ENCODE measurements around the gene CAPN6.

The CAPN6 gene

GRCh38 chrX:111265486-111265885 is 4.8 kb downstream of the CAPN6 start:
- H3K36me3 ChIP-seq (ENCODE audit: control insufficient read depth, insufficient read depth, low read length): no peaks in the 10 kb centered on the region
- no peaks in the 10 kb centered on the region for H3K4me1 ChIP-seq (ENCODE audit: control insufficient read depth, insufficient read depth, low read length)
- no peak overlapping the region for H3K4me3 ChIP-seq (ENCODE audit: low read length)
- no peaks in the 10 kb centered on the region for H3K27me3 ChIP-seq (ENCODE audit: control insufficient read depth, insufficient read depth, low read length)
- no peaks in the 10 kb centered on the region for H3K9me3 ChIP-seq (ENCODE audit: control insufficient read depth, low read length)
- no peak overlapping the region for H3K9ac ChIP-seq (ENCODE audit: low read length)

- no peak overlapping the region for H3K9ac ChIP-seq (ENCODE audit: low read length)
- no peaks in the 10 kb centered on the region for H3K27me3 ChIP-seq (ENCODE audit: control insufficient read depth, insufficient read depth, low read length)
- no peaks in the 10 kb centered on the region for H3K4me1 ChIP-seq (ENCODE audit: control insufficient read depth, insufficient read depth, low read length)
- no peaks in the 10 kb centered on the region for H3K36me3 ChIP-seq (ENCODE audit: control insufficient read depth, insufficient read depth, low read length)
- no peaks in the 10 kb centered on the region for H3K9me3 ChIP-seq (ENCODE audit: control insufficient read depth, low read length)
- no peak overlapping the region for H3K4me3 ChIP-seq (ENCODE audit: low read length)
Observed at GRCh38 chrX:111264385-111264784, 5.9 kb downstream of the CAPN6 start.

DNA sequence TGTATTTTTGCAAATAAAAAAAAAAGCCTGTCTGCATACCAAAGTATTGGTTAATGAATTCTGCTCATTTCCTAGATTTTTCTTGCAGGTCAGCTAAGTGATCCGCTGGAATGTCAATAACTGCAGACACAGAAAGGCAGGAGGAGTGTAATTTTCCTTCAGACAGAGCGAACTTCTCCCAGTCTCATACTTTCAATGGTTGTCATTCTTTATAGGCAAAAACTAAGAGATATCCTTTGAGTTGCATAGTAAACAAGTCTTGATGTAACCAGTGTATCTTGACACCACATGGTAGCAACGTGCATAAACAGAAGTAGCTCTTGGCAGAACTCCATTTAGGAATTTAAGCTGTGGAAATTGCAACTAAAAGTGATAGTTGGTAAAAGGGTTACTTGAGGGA is 8.2 kb downstream of the CAPN6 start:
- Histone ChIP-seq H3K9ac (ENCODE audit: low read length) (no peak overlapping the region), H3K4me1 (ENCODE audit: control insufficient read depth, insufficient read depth, low read length) (no peaks in the 10 kb centered on the region), H3K9me3 (ENCODE audit: control insufficient read depth, low read length) (no peaks in the 10 kb centered on the region), H3K27me3 (ENCODE audit: control insufficient read depth, insufficient read depth, low read length) (no peaks in the 10 kb centered on the region), H3K4me3 (ENCODE audit: low read length) (no peak overlapping the region), H3K36me3 (ENCODE audit: control insufficient read depth, insufficient read depth, low read length) (no peaks in the 10 kb centered on the region)

DNA sequence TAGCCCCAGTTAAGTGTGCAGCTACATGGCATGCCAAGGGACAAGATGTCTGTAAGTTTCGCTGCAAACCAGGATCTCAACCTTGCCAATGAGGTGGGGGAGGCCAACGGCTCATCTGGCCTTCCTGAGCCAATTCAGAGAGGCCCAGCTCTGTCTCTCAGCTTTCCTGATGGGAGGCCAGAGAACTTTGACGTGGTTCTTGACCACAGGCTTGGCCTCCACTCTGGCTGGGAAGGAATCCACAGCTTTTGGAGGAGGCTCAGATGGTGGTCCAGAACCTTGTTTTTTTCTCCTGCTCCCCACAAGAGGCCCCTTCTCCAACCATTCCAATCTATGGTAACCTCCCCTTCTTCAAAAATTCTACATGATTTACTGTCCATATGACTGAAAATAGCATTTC is 9.8 kb downstream of the CAPN6 start:
- Histone ChIP-seq H3K27me3 (ENCODE audit: control insufficient read depth, insufficient read depth, low read length) (no peaks in the 10 kb centered on the region), H3K4me1 (ENCODE audit: control insufficient read depth, insufficient read depth, low read length) (no peaks in the 10 kb centered on the region), H3K36me3 (ENCODE audit: control insufficient read depth, insufficient read depth, low read length) (no peaks in the 10 kb centered on the region), H3K4me3 (ENCODE audit: low read length) (no peak overlapping the region), H3K9ac (ENCODE audit: low read length) (no peak overlapping the region), H3K9me3 (ENCODE audit: control insufficient read depth, low read length) (no peaks in the 10 kb centered on the region)

GRCh38 chrX:111259559-111259958 is 10.7 kb downstream of the CAPN6 start:
- Histone ChIP-seq H3K9ac (ENCODE audit: low read length) (no peak overlapping the region), H3K9me3 (ENCODE audit: control insufficient read depth, low read length) (no peaks in the 10 kb centered on the region), H3K27me3 (ENCODE audit: control insufficient read depth, insufficient read depth, low read length) (no peaks in the 10 kb centered on the region), H3K4me1 (ENCODE audit: control insufficient read depth, insufficient read depth, low read length) (no peaks in the 10 kb centered on the region), H3K4me3 (ENCODE audit: low read length) (no peak overlapping the region), H3K36me3 (ENCODE audit: control insufficient read depth, insufficient read depth, low read length) (no peaks in the 10 kb centered on the region)

- H3K36me3 ChIP-seq (ENCODE audit: control insufficient read depth, insufficient read depth, low read length): no peaks in the 10 kb centered on the region
- H3K9me3 ChIP-seq (ENCODE audit: control insufficient read depth, low read length): no peaks in the 10 kb centered on the region
- no peaks in the 10 kb centered on the region for H3K4me1 ChIP-seq (ENCODE audit: control insufficient read depth, insufficient read depth, low read length)
- no peaks in the 10 kb centered on the region for H3K27me3 ChIP-seq (ENCODE audit: control insufficient read depth, insufficient read depth, low read length)
- no peak overlapping the region for H3K9ac ChIP-seq (ENCODE audit: low read length)
- H3K4me3 ChIP-seq (ENCODE audit: low read length): no peak overlapping the region
Observed at GRCh38 chrX:111257733-111258132, 12.6 kb downstream of the CAPN6 start.

- Histone ChIP-seq H3K27me3 (ENCODE audit: control insufficient read depth, insufficient read depth, low read length) (no peaks in the 10 kb centered on the region), H3K36me3 (ENCODE audit: control insufficient read depth, insufficient read depth, low read length) (no peaks in the 10 kb centered on the region), H3K4me1 (ENCODE audit: control insufficient read depth, insufficient read depth, low read length) (no peaks in the 10 kb centered on the region), H3K4me3 (ENCODE audit: low read length) (no peak overlapping the region), H3K9me3 (ENCODE audit: control insufficient read depth, low read length) (no peaks in the 10 kb centered on the region), H3K9ac (ENCODE audit: low read length) (no peak overlapping the region)
Observed at GRCh38 chrX:111254896-111255693, 15.2 kb downstream of the CAPN6 start.

DNA sequence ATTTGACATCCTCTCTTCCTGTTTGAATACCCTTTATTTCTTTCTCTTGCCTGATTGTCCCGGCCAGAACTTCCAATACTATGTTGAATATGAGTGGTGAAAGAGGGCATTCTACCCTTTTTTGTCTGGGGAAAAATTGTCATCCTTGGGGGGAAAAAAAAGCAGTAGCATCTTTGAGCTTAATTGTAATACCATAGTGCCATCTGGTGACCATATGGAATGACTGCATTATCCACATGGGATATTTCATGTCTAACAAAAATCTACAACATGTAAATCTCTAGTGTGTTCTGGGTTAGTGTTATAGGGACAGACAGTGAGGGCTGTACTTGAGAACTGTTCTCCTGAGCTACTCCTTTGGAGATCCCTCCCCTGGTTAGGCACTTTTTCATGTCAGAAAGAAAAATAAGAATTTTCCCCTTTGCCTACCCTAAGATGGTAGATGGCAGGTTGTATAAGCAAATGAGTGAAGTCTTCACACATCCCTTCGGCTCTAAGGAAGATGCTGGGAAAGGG is 26.0 kb downstream of the CAPN6 start:
- Histone ChIP-seq H3K4me3 (ENCODE audit: low read length) (no peak overlapping the region), H3K4me1 (ENCODE audit: control insufficient read depth, insufficient read depth, low read length) (no peaks in the 10 kb centered on the region), H3K9ac (ENCODE audit: low read length) (no peak overlapping the region), H3K27me3 (ENCODE audit: control insufficient read depth, insufficient read depth, low read length) (no peaks in the 10 kb centered on the region), H3K9me3 (ENCODE audit: control insufficient read depth, low read length) (no peaks in the 10 kb centered on the region), H3K36me3 (ENCODE audit: control insufficient read depth, insufficient read depth, low read length) (no peaks in the 10 kb centered on the region)

DNA sequence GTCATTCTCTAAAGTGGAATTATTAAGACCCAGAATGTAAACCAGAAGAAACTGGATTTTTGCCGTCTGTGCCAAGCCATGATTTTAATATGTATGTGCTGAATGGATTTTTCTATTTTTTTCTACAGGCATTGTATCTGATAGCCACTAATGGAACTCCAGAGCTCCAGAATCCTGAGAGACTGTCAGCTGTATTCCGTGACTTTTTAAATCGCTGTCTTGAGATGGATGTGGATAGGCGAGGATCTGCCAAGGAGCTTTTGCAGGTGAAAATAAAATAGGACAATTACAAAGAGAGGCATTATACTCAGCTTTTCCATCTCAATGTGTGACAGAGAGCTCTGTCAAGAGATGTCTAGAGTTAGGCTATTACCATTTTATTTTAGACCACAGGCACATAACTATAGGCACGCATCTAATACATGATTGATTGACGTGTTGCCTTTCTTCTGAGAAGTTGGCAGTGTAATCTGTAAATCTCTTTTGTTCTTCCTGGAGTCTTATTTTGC is 53.9 kb downstream of the CAPN6 start:
- Histone ChIP-seq H3K4me3 (ENCODE audit: low read length) (no peak overlapping the region), H3K9ac (ENCODE audit: low read length) (no peak overlapping the region), H3K4me1 (ENCODE audit: control insufficient read depth, insufficient read depth, low read length) (no peaks in the 10 kb centered on the region), H3K36me3 (ENCODE audit: control insufficient read depth, insufficient read depth, low read length) (no peaks in the 10 kb centered on the region), H3K9me3 (ENCODE audit: control insufficient read depth, low read length) (no peaks in the 10 kb centered on the region), H3K27me3 (ENCODE audit: control insufficient read depth, insufficient read depth, low read length) (no peaks in the 10 kb centered on the region)

GRCh38 chrX:111207851-111208250 is 62.4 kb downstream of the CAPN6 start:
- H3K9me3 ChIP-seq (ENCODE audit: control insufficient read depth, low read length): no peaks in the 10 kb centered on the region
- H3K4me1 ChIP-seq (ENCODE audit: control insufficient read depth, insufficient read depth, low read length): no peaks in the 10 kb centered on the region
- no peaks in the 10 kb centered on the region for H3K27me3 ChIP-seq (ENCODE audit: control insufficient read depth, insufficient read depth, low read length)
- no peak overlapping the region for H3K9ac ChIP-seq (ENCODE audit: low read length)
- no peaks in the 10 kb centered on the region for H3K36me3 ChIP-seq (ENCODE audit: control insufficient read depth, insufficient read depth, low read length)
- H3K4me3 ChIP-seq (ENCODE audit: low read length): no peak overlapping the region

DNA sequence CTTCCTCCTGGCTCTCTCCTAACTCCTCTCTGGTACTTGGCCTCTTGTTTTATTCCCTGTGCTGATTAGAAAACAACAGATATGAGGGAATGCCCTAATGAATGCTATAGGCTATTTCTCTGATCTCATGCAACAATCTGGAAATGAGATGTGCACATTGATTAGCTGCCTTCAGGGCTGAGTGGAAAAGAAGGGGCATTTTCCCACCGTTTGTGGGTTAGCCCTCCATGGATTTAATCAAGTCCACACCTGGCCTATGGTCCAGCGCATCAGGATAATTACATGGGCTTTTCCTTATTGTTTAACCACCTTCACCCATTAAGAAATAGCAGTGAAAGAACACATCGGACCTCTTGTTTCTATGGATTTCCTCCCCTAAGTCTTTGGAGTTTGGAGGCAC is 70.0 kb downstream of the CAPN6 start:
- Histone ChIP-seq H3K9ac (ENCODE audit: low read length) (no peak overlapping the region), H3K36me3 (ENCODE audit: control insufficient read depth, insufficient read depth, low read length) (no peaks in the 10 kb centered on the region), H3K4me1 (ENCODE audit: control insufficient read depth, insufficient read depth, low read length) (no peaks in the 10 kb centered on the region), H3K27me3 (ENCODE audit: control insufficient read depth, insufficient read depth, low read length) (no peaks in the 10 kb centered on the region), H3K9me3 (ENCODE audit: control insufficient read depth, low read length) (no peaks in the 10 kb centered on the region), H3K4me3 (ENCODE audit: low read length) (no peak overlapping the region)

DNA sequence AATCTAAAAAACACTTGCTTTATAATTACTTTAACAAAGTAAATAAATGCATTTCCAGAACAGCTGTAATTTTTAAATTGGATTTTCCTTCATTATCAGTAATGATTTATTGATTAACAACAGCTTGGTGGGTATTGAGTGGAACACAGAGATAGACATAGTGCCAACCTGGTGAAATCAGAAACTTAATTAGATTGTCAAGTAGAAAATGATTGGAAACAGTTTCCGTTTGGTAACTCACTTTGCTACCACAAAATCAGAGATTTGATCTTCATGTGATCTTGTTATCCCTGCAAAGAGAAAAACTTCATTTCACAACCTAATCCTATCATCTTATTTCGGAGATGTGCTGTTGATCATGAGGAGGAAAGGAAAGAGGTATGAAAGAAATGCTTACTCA is 70.8 kb downstream of the CAPN6 start:
- no peaks in the 10 kb centered on the region for H3K27me3 ChIP-seq (ENCODE audit: control insufficient read depth, insufficient read depth, low read length)
- no peaks in the 10 kb centered on the region for H3K4me1 ChIP-seq (ENCODE audit: control insufficient read depth, insufficient read depth, low read length)
- H3K4me3 ChIP-seq (ENCODE audit: low read length): no peak overlapping the region
- H3K36me3 ChIP-seq (ENCODE audit: control insufficient read depth, insufficient read depth, low read length): no peaks in the 10 kb centered on the region
- H3K9me3 ChIP-seq (ENCODE audit: control insufficient read depth, low read length): no peaks in the 10 kb centered on the region
- H3K9ac ChIP-seq (ENCODE audit: low read length): no peak overlapping the region
